ENCODE measurements around the gene C1orf115.

DNA sequence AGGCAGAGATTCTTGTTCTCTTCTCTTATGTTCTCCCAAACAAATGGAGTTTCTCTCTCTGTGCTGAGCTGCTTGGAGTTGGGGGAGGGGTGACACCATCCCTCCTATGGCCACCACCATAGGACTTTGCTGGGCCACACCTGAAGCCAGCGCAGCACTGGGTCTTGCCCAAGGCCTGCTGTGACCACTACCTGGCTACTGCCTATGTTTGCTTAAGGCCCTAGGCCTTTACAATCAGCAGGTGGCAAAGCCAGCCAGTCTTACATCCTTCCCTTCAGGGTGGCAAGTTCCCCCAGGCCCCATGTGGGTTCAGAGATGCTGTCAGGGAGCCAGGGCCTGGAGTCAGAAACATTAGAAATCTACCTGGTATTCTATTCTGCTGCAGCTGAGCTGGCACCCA lies 51.7 kb downstream of the C1orf115 start:
- TF ChIP-seq EZH2phosphoT487 (IDR thresholded peaks at IDR 0.05; ENCODE audit: borderline replicate concordance) (no peak), CTCF (conservative IDR thresholded peaks at IDR 0.05; ENCODE audit: low read length) (no peak)
